ENCODE data around the gene DECR2.
"Not testable (repeated sequence)": the region's sequence is repeated elsewhere in the genome, so short reads cannot be mapped to it uniquely, and the experiment has no call there.

The DECR2 gene

DNA sequence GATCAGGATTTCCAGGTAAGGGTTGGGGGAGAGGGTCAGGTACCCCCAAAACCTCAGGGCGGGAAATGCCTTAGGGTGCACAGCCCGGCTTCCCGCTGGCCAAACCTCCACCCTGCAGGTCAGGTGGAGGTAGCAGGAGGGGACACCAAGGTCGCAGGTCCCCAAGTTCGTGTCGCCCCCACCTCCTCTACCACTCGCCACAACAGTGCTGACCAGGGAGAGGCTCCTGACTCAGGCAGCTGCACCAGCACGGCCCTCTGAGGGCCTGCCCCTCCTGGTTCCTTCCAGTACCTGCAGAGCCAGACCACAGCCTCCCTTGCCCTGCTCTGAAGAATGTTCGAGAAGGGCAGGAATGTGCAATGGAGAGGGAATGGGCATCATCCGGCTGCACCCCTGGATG is 35.2 kb upstream of the DECR2 start:
- no peak for DNase-seq (ENCODE audit: low spot score)

DNA sequence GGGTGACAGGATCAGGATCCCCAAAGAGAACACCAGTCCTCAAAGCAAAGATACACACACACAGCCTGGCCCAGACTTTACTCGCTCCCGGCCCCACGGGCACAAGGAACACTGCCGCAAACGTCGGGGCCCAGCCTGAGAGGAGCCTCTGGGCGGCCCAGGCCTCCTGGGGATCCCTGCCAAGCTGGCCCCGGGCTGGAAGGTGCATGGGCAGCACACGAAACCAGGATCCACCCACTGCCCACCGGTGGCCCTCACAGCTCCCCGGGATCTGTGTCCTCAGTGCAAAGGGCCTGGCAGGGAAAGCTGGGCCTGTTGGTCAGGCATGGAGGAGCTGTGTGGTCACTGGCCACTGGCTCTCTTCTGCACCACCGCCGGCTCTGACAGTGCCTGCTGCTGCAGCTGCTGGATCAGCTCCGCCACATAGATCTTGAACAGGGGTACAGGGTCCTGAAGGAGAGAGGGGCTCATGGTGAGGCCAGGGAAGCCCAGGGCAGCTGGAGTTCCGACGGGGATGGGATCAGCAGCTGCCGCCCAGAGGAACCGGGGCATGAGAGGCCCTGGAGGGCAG is 34.3 kb upstream of the DECR2 start:
- no peak for DNase-seq (ENCODE audit: low spot score)

- no peak for DNase-seq (ENCODE audit: low spot score)
Observed at GRCh38 chr16:368388-369158, 33.1 kb upstream of the DECR2 start.

DNA sequence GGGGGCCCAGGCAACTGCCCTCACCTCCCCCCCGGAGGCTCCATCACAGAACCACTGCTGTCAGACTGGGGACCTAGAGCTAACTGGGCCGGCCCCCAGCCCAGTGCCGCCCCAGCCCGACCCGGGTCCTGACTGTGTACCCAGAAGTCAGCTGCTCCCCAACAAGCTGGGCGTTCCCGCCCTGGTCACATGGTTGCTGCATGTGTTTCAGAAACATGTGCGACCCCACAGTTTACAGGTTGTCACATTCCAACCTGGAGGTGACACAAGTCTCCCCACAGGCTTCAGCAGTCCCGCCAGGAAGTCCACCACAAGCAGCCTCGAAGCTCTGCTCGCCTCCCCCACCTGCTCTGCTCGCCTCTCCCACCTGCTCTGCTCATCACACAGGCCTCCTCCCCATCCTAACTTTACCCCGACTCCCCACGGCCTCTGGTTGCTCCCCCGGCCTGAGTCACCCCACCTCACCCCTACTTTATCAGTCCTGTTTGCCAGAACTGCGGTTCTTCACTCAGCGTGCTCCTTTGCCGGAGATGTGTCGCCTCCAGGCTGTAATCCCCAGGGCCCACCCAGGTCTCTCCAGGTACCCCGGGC is 32.3 kb upstream of the DECR2 start:
- DNase-seq (ENCODE audit: low spot score), result no peak

DNA sequence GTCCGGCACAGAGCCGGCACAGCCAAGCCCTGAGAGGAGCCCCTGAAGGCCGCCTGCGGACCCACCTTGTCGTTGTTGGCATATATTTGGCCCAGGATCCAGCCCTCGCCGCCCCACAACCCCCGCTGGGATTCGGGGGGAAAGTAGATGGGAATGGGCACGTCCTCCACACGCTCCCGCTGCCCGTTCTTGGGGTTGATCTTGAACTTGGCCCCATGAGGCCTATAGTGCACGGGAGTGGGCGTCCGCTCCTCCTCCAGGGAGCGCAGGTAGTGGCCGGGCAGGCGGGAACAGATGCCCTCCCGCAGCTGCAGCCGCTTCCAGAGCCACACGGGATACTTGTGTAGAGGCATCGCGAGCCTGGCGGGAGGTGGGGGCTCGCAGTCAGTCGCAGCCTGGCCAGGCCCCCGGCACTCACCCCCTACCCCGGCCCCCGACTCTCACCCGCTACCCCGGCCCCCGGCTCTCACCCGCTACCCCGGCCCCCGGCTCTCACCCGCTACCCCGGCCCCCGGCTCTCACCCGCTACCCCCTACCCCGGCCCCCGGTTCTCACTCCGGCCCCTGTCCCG is 31.7 kb upstream of the DECR2 start:
- no peak for DNase-seq (ENCODE audit: low spot score)

GRCh38 chr16:370443-370842 is 31.2 kb upstream of the DECR2 start, which contains the start of gene MRPL28:
TSS of gene MRPL28 (minus strand) at chr16:370538. CDS start at chr16:370218, 320 bp downstream.
- peak; percentile 94 for DNase-seq (ENCODE audit: low spot score)

GRCh38 chr16:370979-371514 is 30.6 kb upstream of the DECR2 start:
- no peak for DNase-seq (ENCODE audit: low spot score)

- no peak for DNase-seq (ENCODE audit: low spot score)
Observed at GRCh38 chr16:371515-372301, 30.0 kb upstream of the DECR2 start.

GRCh38 chr16:372302-372983 is 29.2 kb upstream of the DECR2 start:
- DNase-seq (ENCODE audit: low spot score), result no peak

DNA sequence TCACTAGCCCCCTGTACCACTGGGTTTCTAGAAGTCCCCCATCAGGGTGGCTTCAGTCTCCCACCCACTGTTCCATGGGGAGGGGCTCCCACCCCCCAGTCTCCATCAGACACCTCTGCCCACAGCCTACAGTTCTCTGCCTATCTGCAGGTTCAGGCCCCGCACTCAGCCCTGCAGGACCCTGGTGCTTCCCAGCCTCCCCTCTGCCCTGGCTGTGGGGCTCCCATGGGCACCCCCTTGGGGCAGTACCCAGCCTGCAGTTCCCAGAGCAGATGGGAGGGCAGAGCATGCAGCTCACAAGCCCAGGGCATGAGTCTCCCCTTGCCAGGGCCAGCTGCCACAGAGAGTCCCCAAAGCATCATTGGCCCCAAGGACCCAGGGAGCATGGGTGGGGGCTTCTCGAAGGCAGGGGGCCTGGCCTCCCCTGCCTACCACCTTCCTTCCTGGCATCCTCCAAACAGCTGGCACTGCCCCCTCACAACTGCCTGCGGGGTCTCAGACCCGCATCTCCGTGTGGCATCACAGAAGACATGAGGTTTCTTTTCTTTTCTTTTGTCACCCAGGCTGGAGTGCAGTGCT is 28.6 kb upstream of the DECR2 start:
- DNase-seq (ENCODE audit: low spot score), result no peak

- DNase-seq (ENCODE audit: low spot score), result no peak
Observed at GRCh38 chr16:373848-374615, 27.7 kb upstream of the DECR2 start.

GRCh38 chr16:374616-374926 is 27.1 kb upstream of the DECR2 start:
- no peak for DNase-seq (ENCODE audit: low spot score)

GRCh38 chr16:375212-375611 is 26.5 kb upstream of the DECR2 start:
- DNase-seq (ENCODE audit: low spot score), result no peak

- DNase-seq (ENCODE audit: low spot score), result no peak
Observed at GRCh38 chr16:375927-376816, 25.5 kb upstream of the DECR2 start.

DNA sequence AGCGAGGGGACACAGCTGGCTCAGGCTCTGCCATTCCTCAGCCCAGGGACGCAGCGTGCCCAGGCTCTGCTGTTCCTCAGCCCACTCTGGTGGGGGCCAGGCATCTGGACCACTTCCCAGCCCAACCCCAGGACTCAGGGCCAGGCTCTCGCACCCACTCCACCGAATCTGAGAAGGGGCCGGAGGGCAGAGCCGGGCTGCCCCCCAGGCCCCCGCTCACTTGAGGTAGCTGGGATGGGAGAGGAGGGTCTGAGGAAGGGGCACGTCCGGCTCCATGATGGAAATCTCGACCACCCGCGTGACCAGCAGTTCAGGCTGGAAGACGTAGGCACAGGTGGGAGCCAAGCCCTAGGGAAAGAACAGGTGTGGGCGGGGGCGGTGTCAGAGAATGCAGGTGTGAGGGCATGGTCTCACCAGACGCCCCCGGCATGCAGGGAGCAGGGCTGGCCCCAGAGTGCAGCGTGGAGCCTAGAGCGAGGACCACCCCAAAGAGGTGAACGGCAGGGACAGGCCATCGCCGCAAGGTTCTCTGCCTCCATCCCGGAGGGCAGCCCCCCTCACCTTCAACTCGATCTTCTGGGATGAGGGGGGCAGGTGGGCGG is 24.8 kb upstream of the DECR2 start:
- no peak for DNase-seq (ENCODE audit: low spot score)

DNA sequence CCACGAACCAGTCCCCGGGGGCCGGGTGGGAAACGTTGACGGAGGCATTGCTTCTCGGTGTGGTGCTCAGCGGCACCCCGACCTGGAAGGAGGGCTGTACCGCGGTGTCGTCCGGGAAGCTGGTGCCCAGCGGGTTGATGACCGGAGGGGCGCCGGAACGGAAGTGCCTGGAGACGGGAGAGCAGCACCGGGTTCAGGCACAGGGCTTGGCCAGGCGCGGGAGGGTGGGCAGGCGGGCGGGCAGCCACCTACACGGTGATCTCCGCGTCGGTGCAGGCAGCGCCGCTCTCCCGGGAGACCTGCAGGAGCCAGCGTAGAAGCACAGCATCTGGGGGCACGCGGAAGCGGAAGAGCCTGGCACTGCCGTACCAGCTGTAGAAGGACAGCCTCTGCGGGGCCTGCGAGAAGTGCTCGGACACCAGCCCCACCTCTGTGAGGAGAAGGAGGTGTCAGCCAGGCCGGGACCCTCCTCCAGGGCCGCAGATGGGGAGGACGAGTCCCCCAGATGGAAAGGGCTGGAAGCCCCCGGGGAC is 24.2 kb upstream of the DECR2 start:
- DNase-seq (ENCODE audit: low spot score), result no peak

DNA sequence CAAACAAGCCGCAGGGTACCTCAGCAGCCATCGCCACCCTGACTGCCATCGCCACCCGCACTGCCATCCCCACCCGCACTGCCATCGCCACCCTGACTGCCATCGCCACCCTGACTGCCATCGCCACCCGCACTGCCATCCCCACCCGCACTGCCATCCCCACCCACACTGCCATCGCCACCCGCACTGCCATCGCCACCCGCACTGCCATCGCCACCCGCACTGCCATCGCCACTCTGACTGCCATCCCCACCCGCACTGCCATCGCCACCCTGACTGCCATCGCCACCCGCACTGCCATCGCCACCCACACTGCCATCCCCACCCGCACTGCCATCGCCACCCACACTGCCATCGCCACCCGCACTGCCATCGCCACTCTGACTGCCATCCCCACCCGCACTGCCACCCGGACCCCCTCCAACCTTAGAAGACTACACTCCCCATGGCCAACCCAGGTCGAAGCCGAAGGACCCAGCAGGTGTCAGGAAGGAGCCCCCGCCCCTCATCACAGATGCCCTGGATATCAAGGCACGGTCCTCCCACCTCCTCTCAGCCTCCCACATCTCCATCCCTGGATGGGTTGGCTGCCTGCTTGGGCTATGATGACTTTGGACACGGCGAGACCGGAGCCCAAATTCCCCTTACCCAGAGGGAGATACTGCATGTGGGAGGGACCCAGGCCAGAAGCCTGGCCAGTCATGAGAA is 23.4 kb upstream of the DECR2 start:
- not testable (repeated sequence) for DNase-seq (ENCODE audit: low spot score)

- no peak for DNase-seq (ENCODE audit: low spot score)
Observed at GRCh38 chr16:378821-379182, 22.9 kb upstream of the DECR2 start.

Measured in HuH-7 (cell line).